LoVo (cell line): ENCODE measurements around the gene TMEFF1.
"Not testable (repeated sequence)": the region's sequence is repeated elsewhere in the genome, so short reads cannot be mapped to it uniquely, and the experiment has no call there.

Experiments used
- DNase-seq: peaks from one replicate; pipeline ENCODE4 v3.0.0-alpha.2; 2016; ENCODE audit warnings: low spot score

TMEFF1 gene

GRCh38 chr9:100489836-100490235 lies 16.9 kb downstream of the TMEFF1 start:
- DNase-seq: no peak

- no peak for DNase-seq
Measured at GRCh38 chr9:100492952-100493351, 20.0 kb downstream of the TMEFF1 start.

DNA sequence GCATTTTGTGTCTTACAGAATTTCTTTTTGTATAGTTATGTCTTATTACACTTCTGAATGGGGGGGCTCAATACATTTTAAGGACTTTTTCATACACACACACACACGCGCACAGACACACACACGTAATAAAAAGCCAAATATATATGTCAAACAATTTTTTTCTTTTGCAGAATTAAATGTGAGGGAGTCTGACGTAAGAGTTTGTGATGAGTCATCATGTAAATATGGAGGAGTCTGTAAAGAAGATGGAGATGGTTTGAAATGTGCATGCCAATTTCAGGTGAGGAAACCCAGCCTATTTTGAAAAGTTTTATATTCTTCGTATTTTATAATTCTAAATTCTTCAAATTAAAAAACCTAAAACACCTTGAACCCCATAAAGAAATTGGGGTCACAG lies 25.6 kb downstream of the TMEFF1 start:
- peak; percentile 6 for DNase-seq

GRCh38 chr9:100499460-100499859 lies 26.5 kb downstream of the TMEFF1 start:
- DNase-seq: no peak

GRCh38 chr9:100499866-100500265 lies 26.9 kb downstream of the TMEFF1 start:
- no peak for DNase-seq

DNA sequence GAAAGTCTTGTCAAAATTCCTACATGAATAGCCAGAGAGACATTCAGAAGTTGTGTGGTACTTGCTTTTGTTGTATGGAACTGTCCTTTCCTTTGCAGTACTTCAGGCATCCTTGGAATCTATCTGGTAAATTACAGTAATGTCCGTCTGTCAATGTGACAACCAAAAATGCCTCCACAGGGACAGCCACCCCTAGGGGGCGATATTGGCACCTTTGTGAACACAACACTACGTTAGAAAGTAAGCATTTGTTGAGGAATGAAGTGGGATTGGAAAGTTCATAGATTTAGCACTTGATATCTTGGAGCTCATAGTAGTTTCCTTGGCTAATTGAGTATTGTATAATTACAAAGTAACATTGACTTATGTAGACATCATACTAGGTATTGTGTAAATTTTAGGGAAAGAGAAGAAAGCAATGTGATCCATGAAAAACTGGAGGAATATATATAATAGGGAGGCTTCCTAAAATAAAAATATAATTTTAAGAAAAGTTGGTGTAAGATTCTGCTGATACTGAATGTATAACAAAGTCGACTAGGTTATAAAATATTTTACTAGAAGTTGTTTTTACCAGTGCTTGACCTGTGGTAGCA lies 32.7 kb downstream of the TMEFF1 start:
- peak; percentile 47 for DNase-seq

GRCh38 chr9:100507350-100507749 lies 34.4 kb downstream of the TMEFF1 start:
- DNase-seq: not testable (repeated sequence)

DNA sequence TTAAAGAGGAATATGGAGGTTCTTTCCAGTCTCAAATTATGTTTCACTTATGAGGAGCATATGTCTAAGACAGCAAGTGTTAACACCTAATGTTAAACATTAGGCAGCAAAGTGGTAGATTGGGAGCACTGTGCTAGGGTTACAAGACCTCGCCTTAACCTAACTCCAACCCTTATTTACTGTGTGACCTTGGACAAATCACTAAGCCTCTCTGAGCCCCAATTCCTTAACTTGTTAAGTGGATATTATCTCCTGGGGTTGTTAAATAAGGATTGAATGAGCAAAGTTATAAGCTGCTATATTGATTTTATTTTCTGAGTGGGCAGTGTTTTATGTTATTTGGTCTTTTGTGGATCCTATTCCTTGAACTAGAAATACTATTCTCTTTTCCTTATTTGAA lies 38.3 kb downstream of the TMEFF1 start:
- no peak for DNase-seq

DNA sequence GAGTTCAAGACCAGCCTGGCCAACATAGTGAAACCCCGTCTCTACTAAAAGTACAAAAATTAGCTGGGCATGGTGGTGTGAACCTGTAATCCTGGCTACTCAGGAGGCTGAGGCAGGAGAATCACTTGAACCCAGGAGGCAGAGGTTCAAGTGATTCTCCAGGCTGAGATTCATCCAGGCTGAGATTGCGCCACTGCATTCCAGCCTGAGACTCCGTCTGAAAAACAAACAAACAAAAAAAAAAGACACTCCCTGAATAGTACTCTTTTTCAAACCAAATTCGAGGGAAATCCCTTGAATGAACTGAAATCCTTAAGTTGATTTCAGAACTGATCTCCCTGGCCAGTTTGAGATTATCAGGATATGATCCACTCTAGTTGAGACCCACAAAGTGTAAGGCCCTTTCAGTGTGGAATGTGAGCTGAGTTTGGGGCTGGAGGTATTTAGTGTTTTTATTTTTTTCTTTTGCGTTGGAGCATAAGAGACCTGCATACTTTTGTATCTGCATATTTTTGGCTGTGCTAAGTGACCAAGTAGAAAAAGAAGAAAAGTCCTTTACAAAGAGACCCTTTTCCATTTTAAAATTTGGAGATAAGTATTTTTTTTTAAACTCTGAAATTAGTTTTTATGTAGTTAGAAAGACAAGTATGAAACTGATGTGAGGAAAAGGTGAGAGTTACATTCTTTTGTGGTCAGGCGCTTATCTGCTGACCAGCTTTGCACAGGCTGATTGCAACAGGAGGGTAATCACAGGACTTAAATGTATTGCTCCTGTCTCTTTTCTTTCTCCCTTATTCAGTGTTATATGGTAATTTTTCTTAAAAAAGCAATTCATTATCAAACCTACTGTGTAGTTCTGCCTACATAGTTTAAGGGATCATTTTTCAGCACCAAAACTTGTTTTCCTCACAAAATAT lies 42.9 kb downstream of the TMEFF1 start:
- no peak for DNase-seq

DNA sequence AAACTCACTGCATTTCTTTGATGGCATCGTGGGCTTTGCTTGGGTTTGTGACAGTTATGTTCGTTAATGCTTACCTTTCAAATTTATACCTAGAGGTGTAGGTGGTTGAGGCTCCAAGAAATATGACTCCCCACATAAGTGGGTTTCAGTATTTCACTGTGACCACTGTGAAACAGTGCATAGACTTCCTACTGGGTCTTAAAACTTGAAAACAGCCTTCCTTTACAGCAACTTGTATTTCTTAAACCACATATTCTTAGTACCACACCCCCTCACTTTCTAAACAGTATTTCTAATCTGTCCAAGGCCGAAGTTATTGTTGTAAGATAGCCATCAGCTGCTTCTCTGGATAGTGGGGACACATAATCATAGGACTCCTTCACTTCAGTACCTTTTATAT lies 48.3 kb downstream of the TMEFF1 start:
- DNase-seq: no peak

- no peak for DNase-seq
Measured at GRCh38 chr9:100525563-100525962, 52.6 kb downstream of the TMEFF1 start.

GRCh38 chr9:100527180-100527794 lies 54.3 kb downstream of the TMEFF1 start:
- DNase-seq: not testable (repeated sequence)

- DNase-seq: no peak
Measured at GRCh38 chr9:100534401-100534800, 61.5 kb downstream of the TMEFF1 start.

- DNase-seq: no peak
Measured at GRCh38 chr9:100540327-100540726, 67.4 kb downstream of the TMEFF1 start.

- no peak for DNase-seq
Measured at GRCh38 chr9:100549048-100549447, 76.1 kb downstream of the TMEFF1 start.

DNA sequence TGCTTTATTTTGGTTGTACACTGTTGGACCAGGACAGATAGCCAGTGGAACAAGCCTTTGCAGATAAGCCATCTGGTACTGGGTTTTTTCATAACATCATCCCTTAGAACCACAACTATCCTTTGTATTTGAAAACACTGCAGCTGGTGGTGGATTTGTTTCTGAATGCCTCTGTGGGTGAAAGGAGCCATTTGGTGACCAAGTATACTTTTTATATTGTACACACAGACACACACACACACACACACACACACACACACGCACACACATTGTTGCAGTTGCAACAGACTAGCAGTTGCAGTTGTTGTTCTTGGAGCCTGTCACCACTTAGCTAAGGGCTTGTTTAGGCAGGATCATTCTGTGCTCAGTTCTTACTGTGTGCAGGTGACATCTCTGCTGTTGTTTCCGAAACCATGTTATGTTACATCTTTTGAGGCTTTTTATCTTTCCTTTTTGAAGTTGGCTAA lies 82.0 kb downstream of the TMEFF1 start:
- no peak for DNase-seq

- DNase-seq: no peak
Measured at GRCh38 chr9:100555471-100555870, 82.5 kb downstream of the TMEFF1 start.

DNA sequence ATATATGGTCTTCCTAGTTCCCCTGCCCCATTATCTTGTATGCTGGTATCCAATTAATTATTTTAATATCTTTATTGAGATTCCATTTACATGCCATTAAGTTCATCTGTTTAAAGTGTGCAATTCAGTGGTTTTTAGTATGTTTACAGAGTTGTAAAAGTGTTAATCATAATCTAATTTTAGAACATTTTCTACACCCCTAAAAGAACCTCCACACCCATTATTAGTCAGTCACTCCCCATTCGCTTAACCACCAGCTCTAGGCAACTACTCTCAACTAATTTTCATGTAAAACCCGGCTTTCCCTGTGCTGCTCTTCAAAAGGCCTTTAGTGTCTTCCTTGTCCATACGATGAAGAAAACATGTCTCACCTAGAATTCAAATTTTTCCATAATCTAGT lies 84.1 kb downstream of the TMEFF1 start:
- DNase-seq: no peak

GRCh38 chr9:100561256-100561655 lies 88.3 kb downstream of the TMEFF1 start:
- DNase-seq: no peak

GRCh38 chr9:100567856-100568255 lies 94.9 kb downstream of the TMEFF1 start:
- no peak for DNase-seq

DNA sequence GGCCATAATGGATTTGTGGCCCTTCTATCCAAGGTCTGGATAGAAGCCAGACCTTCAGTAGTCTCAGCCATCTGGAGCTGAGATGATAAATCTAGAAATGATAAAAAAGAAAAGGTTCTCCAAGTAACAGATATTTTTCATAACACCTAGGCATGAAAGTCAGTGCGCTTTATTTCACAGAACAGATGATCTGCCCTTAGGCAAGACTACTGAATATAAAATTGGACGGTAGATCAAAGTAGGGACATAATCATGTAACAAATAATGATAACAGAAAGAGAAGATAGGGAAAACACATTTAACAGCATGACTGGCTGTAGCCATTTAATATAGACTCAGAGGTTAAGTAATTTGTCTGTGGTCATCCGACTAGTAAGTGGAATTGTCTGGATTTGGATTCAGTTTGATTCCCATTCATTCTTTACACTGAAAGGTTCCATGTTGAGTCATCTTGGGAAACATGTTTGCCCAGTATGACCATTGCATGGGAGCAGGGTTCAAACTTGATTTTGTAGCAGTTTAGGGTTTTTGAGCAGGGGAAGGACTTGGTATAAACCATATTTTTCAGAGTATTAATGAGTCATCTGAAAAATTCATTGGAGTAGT lies 100.8 kb downstream of the TMEFF1 start:
- DNase-seq: no peak

DNA sequence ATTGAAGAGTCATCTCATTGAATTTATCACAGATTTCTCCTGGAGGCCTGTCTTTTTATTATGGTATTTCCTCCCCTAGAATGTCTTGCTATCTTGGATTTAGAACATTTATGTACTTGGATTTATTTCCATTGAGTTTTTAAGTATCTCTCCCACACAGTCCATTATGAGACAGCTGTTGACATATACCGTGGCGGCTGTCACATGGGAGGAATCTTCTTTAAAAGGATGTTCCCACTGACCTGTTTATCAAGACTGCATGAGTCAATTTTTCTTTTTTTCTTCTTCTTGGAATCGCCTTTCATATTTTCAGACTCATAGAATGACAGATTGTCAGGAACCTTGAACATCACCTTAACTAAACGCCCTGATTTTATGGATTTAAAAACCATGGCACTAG lies 102.1 kb downstream of the TMEFF1 start:
- no peak for DNase-seq
